ENCODE measurements around the gene TBC1D4.

Gene TBC1D4

GRCh38 chr13:75513271-75513670, 31.3 kb upstream of the TBC1D4 start:
- H3K27ac ChIP-seq = no peak overlapping the region
- TF ChIP-seq CTCF (IDR thresholded peaks at IDR 0.05) (no peak), ZFX (IDR thresholded peaks at IDR 0.05; ENCODE audit: borderline replicate concordance) (no peak)

DNA sequence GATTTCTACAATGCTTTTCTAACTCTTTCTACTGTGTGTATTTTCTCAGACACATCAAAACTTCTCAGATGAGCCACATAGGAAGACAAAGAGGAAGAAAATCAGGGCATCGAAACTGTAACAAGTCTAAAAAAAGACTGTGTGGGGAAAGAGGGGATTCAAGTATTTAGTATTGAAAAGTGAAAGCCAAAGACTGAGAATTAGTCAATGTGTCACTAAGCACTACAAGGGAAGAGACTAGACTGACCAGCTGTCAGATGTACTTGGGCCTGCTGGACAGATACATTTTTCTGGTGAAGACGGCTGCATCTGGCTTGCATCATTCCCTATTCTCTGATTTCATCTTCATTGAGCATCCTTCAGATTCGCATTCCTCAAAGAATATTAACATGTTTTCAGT, 30.3 kb upstream of the TBC1D4 start:
- TF ChIP-seq CTCF (IDR thresholded peaks at IDR 0.05) (no peak), ZFX (IDR thresholded peaks at IDR 0.05; ENCODE audit: borderline replicate concordance) (no peak)
- no peak overlapping the region for H3K27ac ChIP-seq

DNA sequence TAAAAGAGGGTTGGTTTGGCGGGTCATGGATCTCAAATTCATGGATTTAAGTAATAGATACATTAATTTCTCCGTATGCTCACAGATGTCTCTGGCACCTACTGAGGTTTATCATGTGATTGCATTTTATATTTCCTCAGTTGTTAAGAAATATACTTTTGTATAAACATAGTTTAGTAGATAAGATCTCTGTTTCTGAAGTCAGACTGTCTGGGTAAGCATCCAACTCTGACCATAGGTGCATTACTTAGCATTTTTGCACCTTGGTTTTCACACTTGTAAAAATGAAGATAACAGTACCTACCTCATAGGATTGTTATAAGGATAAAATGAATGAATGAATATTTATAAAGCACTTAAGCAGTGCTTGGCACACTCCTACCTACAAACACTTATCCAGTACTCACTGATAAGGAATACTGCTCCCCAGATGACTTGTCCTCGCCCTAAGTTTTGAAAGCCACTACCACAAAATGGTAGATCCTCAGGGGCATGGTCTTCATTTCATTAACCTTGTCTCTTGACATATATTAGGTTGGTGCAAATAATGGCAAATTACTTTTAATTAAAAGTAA, 29.2 kb upstream of the TBC1D4 start:
- H3K27ac ChIP-seq = no peak overlapping the region
- TF ChIP-seq ZFX (IDR thresholded peaks at IDR 0.05; ENCODE audit: borderline replicate concordance) (no peak), CTCF (IDR thresholded peaks at IDR 0.05) (no peak)

- TF ChIP-seq CTCF (IDR thresholded peaks at IDR 0.05) (no peak), ZFX (IDR thresholded peaks at IDR 0.05; ENCODE audit: borderline replicate concordance) (no peak)
- H3K27ac ChIP-seq = no peak overlapping the region
Measured at GRCh38 chr13:75508002-75508548, 26.1 kb upstream of the TBC1D4 start.

DNA sequence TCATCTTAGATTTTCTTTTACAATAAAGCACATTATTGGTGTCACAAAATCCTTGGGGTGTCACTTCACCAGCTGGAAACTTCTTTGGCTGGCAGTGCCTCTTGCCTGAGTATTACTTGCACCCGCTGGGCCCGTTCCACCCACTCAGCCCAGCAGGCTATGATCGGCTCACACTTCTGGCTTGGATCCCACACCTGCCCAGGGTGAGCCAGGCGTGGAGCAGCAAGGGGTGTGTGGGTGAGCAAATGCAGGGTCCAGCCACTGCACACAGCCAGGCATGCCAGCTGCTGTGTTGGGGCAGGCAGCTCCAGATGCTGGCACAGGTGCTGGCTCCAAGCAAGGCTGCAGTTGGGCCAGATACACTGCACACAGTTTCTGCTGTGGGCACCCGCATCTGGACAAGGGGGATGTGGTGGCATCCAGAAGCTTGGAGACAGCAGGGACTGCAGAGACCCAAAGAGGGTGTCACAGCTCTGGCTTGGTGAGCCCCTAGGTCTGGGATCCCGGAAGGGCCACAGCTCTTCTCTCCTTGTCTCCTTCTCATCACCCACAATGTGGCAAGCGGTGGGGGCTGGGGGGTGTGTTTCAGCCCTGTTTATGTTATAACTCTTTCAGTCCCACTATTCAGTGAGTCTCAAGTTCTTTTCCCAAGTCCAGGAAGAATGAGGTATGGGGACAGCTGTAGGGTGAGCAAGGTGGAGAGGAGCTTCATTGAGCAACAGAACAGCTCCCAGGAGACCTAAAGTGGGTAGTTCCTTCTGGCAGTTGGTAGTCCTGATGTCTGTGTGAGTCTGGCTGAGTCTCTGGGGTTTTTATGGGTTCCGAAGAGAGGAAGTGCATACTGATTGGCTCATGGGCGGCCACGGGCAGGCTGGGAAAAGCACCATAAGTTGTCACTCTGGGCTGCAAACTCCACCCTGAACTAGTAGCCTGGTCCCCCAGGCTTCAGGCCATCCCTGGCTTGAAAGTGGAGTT, 25.3 kb upstream of the TBC1D4 start:
- TF ChIP-seq CTCF (IDR thresholded peaks at IDR 0.05) = no peak
- no peak for TF ChIP-seq ZFX (IDR thresholded peaks at IDR 0.05; ENCODE audit: borderline replicate concordance)
- no peak overlapping the region for H3K27ac ChIP-seq

DNA sequence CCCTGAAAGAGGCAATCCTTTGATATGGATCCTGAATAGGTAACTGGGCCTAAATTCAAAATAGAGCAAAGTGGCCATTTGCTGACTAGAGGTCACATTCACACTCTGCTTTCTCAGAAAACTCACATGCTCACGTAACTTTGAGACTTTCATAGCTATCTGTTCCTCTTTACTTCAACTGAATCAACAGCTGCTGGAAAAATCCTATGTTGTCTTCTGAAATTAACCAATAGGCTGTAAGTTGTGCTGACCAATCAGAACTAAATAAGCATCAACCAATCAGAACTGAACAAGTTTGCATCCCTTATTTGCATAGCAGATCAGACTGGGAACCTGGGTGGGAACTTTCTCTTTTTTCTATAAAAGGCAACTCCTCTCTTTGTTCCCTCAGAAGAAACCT, 24.0 kb upstream of the TBC1D4 start:
- TF ChIP-seq CTCF (IDR thresholded peaks at IDR 0.05) = no peak
- TF ChIP-seq ZFX (IDR thresholded peaks at IDR 0.05; ENCODE audit: borderline replicate concordance) = no peak

DNA sequence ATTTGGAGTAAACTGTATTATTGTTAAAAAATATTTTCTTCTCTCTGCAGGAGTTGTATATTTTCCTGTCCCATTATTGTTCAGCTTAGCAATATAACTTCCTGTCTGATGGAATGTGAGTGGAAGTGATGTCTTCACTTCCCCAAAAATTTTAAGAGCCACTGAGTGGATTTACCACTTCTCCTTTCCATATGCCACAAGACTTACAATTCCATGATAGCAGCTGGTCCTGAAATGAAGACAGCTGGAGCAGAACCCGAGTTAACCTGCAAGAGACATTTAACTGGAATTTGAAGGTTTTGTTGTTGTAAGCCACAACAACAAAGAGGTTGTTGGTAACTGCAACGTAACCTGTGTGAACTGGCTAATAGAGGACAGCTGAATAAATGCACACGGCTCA, 23.4 kb upstream of the TBC1D4 start:
- no peak overlapping the region for H3K27ac ChIP-seq
- TF ChIP-seq CTCF (IDR thresholded peaks at IDR 0.05) = no peak
- no peak for TF ChIP-seq ZFX (IDR thresholded peaks at IDR 0.05; ENCODE audit: borderline replicate concordance)

More for the DNA sequence above, 24.0 kb upstream of the TBC1D4 start:
- H3K27ac ChIP-seq = no peak overlapping the region

All from 22Rv1 (cell line).